ENCODE data around the gene AJAP1.

GRCh38 chr1:4684864-4685522 is 30.6 kb downstream of the AJAP1 start:
- TF ChIP-seq POLR2A (IDR thresholded peaks at IDR 0.05; ENCODE audit: low read length) = no peak
- no peak for TF ChIP-seq GATA1 (IDR thresholded peaks at IDR 0.05; ENCODE audit: low read depth, low read length)
